COLO668 (cell line): ENCODE measurements around the gene TACC3.

Experiments used
- DNase-seq: peaks from one replicate; lab custom pipeline; 2025; ENCODE audit not compliant: unreplicated experiment; lab: John Stamatoyannopoulos, UW

Gene TACC3

GRCh38 chr4:1788254-1788973 is 67.1 kb downstream of the TACC3 start:
- no peak for DNase-seq

- no peak for DNase-seq
Measured at GRCh38 chr4:1789552-1789951, 68.2 kb downstream of the TACC3 start.

GRCh38 chr4:1790005-1790404 is 68.7 kb downstream of the TACC3 start:
- DNase-seq, result no peak

GRCh38 chr4:1792158-1792831 is 71.0 kb downstream of the TACC3 start:
- DNase-seq, result no peak

GRCh38 chr4:1792832-1793495 is 71.6 kb downstream of the TACC3 start, which contains the start of gene FGFR3:
FGFR3 (plus strand) TSS chr4:1793293; CDS start chr4:1793935, 642 bp downstream.
- DNase-seq, result peak; percentile 36

- DNase-seq, result no peak
Measured at GRCh38 chr4:1793496-1793840, 72.1 kb downstream of the TACC3 start.

- peak; percentile 22 for DNase-seq
Measured at GRCh38 chr4:1793940-1794808, 72.9 kb downstream of the TACC3 start.
